H9 (cell line): ENCODE data around the gene FRY. TPM values are rescaled to one million over a fixed set of nuclear protein-coding genes. Genes with fewer than 3 reads are reported as not detected.
A peak's percentile ranks its signal among the peaks of the same experiment; 100 is the strongest.

ENCODE experiments used
- DNase-seq: peaks from one replicate; pipeline ENCODE4 v3.0.0-alpha.2; 2017
- H2AFZ ChIP-seq: one replicate; pipeline ENCODE4 v1.6.1; 2013; ENCODE audit warnings: mild to moderate bottlenecking, low read length, control low read depth, moderate library complexity
- H2AK5ac ChIP-seq: 2 replicates; pipeline ENCODE4 v1.6.1; 2013; ENCODE audit warnings: low read length, control low read depth, mixed read lengths; ENCODE audit not compliant: insufficient read length
- H2BK120ac ChIP-seq: one replicate; pipeline ENCODE4 v1.6.1; 2013; ENCODE audit warnings: low read depth, mild to moderate bottlenecking, low read length, control low read depth, inconsistent platforms; ENCODE audit not compliant: poor library complexity, severe bottlenecking
- H2BK12ac ChIP-seq: 2 replicates; pipeline ENCODE4 v1.6.1; 2013; ENCODE audit warnings: low read length, control low read depth, mixed read lengths, low read depth; ENCODE audit not compliant: insufficient read length
- H2BK15ac ChIP-seq: 2 replicates; pipeline ENCODE4 v1.6.1; 2013; ENCODE audit warnings: low read depth, low read length, control low read depth
- H2BK20ac ChIP-seq: one replicate; pipeline ENCODE4 v1.6.1; 2013; ENCODE audit warnings: low read depth, mild to moderate bottlenecking, low read length, control low read depth, inconsistent platforms; ENCODE audit not compliant: poor library complexity, severe bottlenecking
- H2BK5ac ChIP-seq: 2 replicates; pipeline ENCODE4 v1.6.1; 2013; ENCODE audit warnings: low read length, control low read depth, mixed read lengths; ENCODE audit not compliant: insufficient read length
- H3K14ac ChIP-seq: 2 replicates; pipeline ENCODE4 v1.6.1; 2013; ENCODE audit warnings: low read length, control low read depth; ENCODE audit not compliant: insufficient read depth
- H3K18ac ChIP-seq: 2 replicates; pipeline ENCODE4 v1.6.1; 2013; ENCODE audit warnings: low read depth, mild to moderate bottlenecking, mixed read lengths, low read length, control low read depth; ENCODE audit not compliant: insufficient read length
- H3K23ac ChIP-seq: 2 replicates; pipeline ENCODE4 v1.6.1; 2013; ENCODE audit warnings: low read length, control low read depth, mixed read lengths, low read depth; ENCODE audit not compliant: insufficient read length
- H3K23me2 ChIP-seq: 2 replicates; pipeline ENCODE4 v1.6.1; 2013; ENCODE audit warnings: low read depth, mild to moderate bottlenecking, mixed read lengths, low read length, control low read depth; ENCODE audit not compliant: insufficient read length, poor library complexity, severe bottlenecking
- H3K27ac ChIP-seq: 2 replicates; pipeline ENCODE4 v1.5.1; 2013; ENCODE audit warnings: low read length, control low read depth, mixed read lengths, low read depth; ENCODE audit not compliant: insufficient read length
- H3K27me3 ChIP-seq: 2 replicates; pipeline ENCODE4 v1.6.1; 2013; ENCODE audit warnings: low read length, control low read depth, inconsistent platforms; ENCODE audit not compliant: insufficient read depth
- H3K4ac ChIP-seq: 2 replicates; pipeline ENCODE4 v1.6.1; 2013; ENCODE audit warnings: low read depth, mild to moderate bottlenecking, control low read depth, inconsistent platforms, low read length, moderate library complexity
- H3K4me1 ChIP-seq: 2 replicates; pipeline ENCODE4 v1.6.1; 2013; ENCODE audit warnings: low read length, control low read depth, inconsistent platforms; ENCODE audit not compliant: insufficient read depth
- H3K4me2 ChIP-seq: 2 replicates; pipeline ENCODE4 v1.6.1; 2013; ENCODE audit warnings: low read length, control low read depth, mixed read lengths; ENCODE audit not compliant: insufficient read length, insufficient read depth
- H3K56ac ChIP-seq: 2 replicates; pipeline ENCODE4 v1.6.1; 2013; ENCODE audit warnings: low read depth, mild to moderate bottlenecking, mixed read lengths, low read length, control low read depth; ENCODE audit not compliant: insufficient read length
- H3K79me1 ChIP-seq: 2 replicates; pipeline ENCODE4 v1.6.1; 2013; ENCODE audit warnings: low read depth, mild to moderate bottlenecking, moderate library complexity, low read length, control low read depth, inconsistent platforms; ENCODE audit not compliant: insufficient read depth, poor library complexity, severe bottlenecking
- H3K79me2 ChIP-seq: 2 replicates; pipeline ENCODE4 v1.6.1; 2013; ENCODE audit warnings: low read length, control low read depth, inconsistent platforms; ENCODE audit not compliant: insufficient read depth
- H3K9ac ChIP-seq: 2 replicates; pipeline ENCODE4 v1.6.1; 2013; ENCODE audit warnings: low read length, control low read depth, mixed read lengths; ENCODE audit not compliant: insufficient read length; ENCODE audit errors: extremely low read depth
- H3K9me3 ChIP-seq: one replicate; pipeline ENCODE4 v1.6.1; 2013; ENCODE audit warnings: low read depth, low read length, inconsistent platforms; ENCODE audit not compliant: control insufficient read depth
- H3T11ph ChIP-seq: one replicate; pipeline ENCODE4 v1.6.1; 2013; ENCODE audit warnings: mild to moderate bottlenecking, low read length, control low read depth, inconsistent platforms
- H4K20me1 ChIP-seq: one replicate; pipeline ENCODE4 v1.6.1; 2013; ENCODE audit not compliant: control insufficient read depth, insufficient read length, insufficient read depth
- H4K5ac ChIP-seq: 2 replicates; pipeline ENCODE4 v1.6.1; 2013; ENCODE audit warnings: low read depth, mild to moderate bottlenecking, mixed read lengths, low read length, control low read depth; ENCODE audit not compliant: insufficient read length
- H4K8ac ChIP-seq: replicated peaks from 2 replicates; pipeline ENCODE4 v1.6.1; 2013; ENCODE audit warnings: low read length, control low read depth, mixed read lengths, low read depth; ENCODE audit not compliant: insufficient read length
- H4K91ac ChIP-seq: 2 replicates; pipeline ENCODE4 v1.6.1; 2013; ENCODE audit warnings: low read depth, mild to moderate bottlenecking, moderate library complexity, mixed read lengths, low read length, control low read depth; ENCODE audit not compliant: insufficient read length
- H3K27ac Mint-ChIP-seq, 3 experiments: 2 replicates in 2 of 3; 3 replicates in 1 of 3; pipeline ENCODE4 v1.8.0; 2020 to 2021; ENCODE audit warnings: mixed read lengths in 3 of 3, mild to moderate bottlenecking in 1 of 3, moderate library complexity in 1 of 3
- H3K27me3 Mint-ChIP-seq: 2 replicates; pipeline ENCODE4 v1.8.0; 2021; ENCODE audit warnings: low read depth, mild to moderate bottlenecking, moderate library complexity, mixed read lengths
- H3K36me3 Mint-ChIP-seq, 3 experiments: 2 replicates in 2 of 3; 3 replicates in 1 of 3; pipeline ENCODE4 v1.8.0; 2020 to 2021; ENCODE audit warnings: low read depth in 3 of 3, mixed read lengths in 3 of 3; ENCODE audit not compliant: insufficient read depth in 1 of 3
- H3K4me1 Mint-ChIP-seq, 2 experiments: 2 replicates each; pipeline ENCODE4 v1.8.0; 2020; ENCODE audit warnings: mixed read lengths in 2 of 2
- H3K4me3 Mint-ChIP-seq, 2 experiments: 2 replicates in 1 of 2; 3 replicates in 1 of 2; pipeline ENCODE4 v1.8.0; 2020 to 2021; ENCODE audit warnings: mild to moderate bottlenecking in 2 of 2, mixed read lengths in 2 of 2, moderate library complexity in 1 of 2
- H3K9me3 Mint-ChIP-seq, 2 experiments: 2 replicates in 1 of 2; 3 replicates in 1 of 2; pipeline ENCODE4 v1.8.0; 2020; ENCODE audit warnings: mild to moderate bottlenecking in 2 of 2, mixed read lengths in 2 of 2, moderate library complexity in 1 of 2
- WGBS: extraction: QIAGEN DNeasy Blood & Tissue Kit; methylation state at CpG from one replicate; pipeline ENCODE4 v1.1.7; 2013; ENCODE audit warnings: missing lambda C conversion rate, low lambda C conversion rate, mixed read lengths; ENCODE audit not compliant: insufficient read length; ENCODE audit errors: extremely low coverage; 5-methylcytosine and 5-hydroxymethylcytosine counted together
- total RNA-seq: library from RNA; stranded (reverse); gene quantifications from 2 replicates; pipeline ENCODE4 v1.2.1, GENCODE V29; 2021
- TF ChIP-seq, protein P1 (sequence below): fragments of 200-600 bp; sonication (generic); conservative IDR thresholded peaks from 3 replicates; pipeline ENCODE4 v1.8.0; 2021; ENCODE audit warnings: antibody characterized with exemption, mild to moderate bottlenecking

Gene FRY
- total RNA-seq, 1 experiment from 2014 or later, result 5.2 TPM

DNA sequence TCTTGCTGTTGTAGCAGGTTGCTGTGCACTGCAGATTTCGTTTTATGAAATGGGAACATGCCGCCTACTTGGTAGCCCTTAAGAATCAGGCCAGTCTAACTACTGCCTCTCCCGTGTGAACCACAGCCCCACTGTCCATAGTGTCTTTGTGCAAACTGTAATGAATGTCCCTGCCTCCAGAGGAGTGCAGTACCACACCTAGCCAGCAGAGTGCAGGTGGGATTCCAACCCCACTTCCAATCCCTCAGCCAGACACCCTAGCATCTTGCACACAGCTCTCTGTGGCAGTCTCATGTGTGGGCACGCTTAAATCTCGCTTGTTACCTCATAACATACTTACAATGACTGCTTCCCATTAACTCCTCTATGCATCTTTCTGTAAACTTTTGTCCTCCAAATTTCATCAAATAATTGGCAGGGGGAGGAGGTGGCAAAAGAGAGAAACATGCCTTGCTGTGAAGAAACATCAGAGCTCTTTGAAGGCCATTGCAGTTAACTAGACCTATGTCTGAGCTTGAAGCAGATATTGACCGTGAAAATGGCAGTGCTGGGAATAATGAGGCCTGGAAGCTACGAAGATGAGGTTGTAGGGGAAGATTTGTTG is 236.4 kb downstream of the FRY start:
- Histone ChIP-seq H4K5ac (no peak overlapping the region), H4K20me1 (no peaks in the 10 kb centered on the region), H3K27me3 (no peaks in the 10 kb centered on the region), H3K18ac (no peak overlapping the region), H2BK15ac (no peak overlapping the region), H2BK12ac (no peak overlapping the region), H3K79me1 (no peaks in the 10 kb centered on the region), H3K56ac (no peak overlapping the region), H4K91ac (no peak overlapping the region), H3K14ac (no peak overlapping the region), H3K4me1 (no peaks in the 10 kb centered on the region), H3K4me2 (no peak overlapping the region), H3K9ac (no peak overlapping the region), H3K23me2 (no peaks in the 10 kb centered on the region), H2BK20ac (no peak overlapping the region), H2BK5ac (no peak overlapping the region), H3K27ac (no peak overlapping the region), H4K8ac (no peak overlapping the region), H3K4ac (no peak overlapping the region), H3T11ph (no peak overlapping the region), H3K79me2 (no peaks in the 10 kb centered on the region), H3K9me3 (no peaks in the 10 kb centered on the region), H3K23ac (no peak overlapping the region), H2AFZ (no peak overlapping the region), H2BK120ac (no peak overlapping the region), H2AK5ac (no peak overlapping the region)
- Mint-ChIP-seq H3K4me3 (no peak overlapping the region), H3K9me3 (no peaks in the 10 kb centered on the region), H3K27me3 (no peaks in the 10 kb centered on the region), H3K27ac (no peak overlapping the region), H3K4me1 (no peaks in the 10 kb centered on the region; a peak in 1 of 4 replicates), H3K36me3 (no peaks in the 10 kb centered on the region)
- TF ChIP-seq, protein P1, sequence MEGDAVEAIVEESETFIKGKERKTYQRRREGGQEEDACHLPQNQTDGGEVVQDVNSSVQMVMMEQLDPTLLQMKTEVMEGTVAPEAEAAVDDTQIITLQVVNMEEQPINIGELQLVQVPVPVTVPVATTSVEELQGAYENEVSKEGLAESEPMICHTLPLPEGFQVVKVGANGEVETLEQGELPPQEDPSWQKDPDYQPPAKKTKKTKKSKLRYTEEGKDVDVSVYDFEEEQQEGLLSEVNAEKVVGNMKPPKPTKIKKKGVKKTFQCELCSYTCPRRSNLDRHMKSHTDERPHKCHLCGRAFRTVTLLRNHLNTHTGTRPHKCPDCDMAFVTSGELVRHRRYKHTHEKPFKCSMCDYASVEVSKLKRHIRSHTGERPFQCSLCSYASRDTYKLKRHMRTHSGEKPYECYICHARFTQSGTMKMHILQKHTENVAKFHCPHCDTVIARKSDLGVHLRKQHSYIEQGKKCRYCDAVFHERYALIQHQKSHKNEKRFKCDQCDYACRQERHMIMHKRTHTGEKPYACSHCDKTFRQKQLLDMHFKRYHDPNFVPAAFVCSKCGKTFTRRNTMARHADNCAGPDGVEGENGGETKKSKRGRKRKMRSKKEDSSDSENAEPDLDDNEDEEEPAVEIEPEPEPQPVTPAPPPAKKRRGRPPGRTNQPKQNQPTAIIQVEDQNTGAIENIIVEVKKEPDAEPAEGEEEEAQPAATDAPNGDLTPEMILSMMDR, result peak; percentile 94
- WGBS, result no CpG with 5 or more reads among the region's 7 CpGs
- peak; percentile 85 for DNase-seq
